HG03558 (cell line): ENCODE measurements around the gene RIPK3.
"Not testable (repeated sequence)": the region's sequence is repeated elsewhere in the genome, so short reads cannot be mapped to it uniquely, and the experiment has no call there.

Experiments used
- ATAC-seq: cut with Tn5 transposase; IDR thresholded peaks from one replicate; pipeline ENCODE4 v1.9.1; 2021; ENCODE audit warnings: moderate number of reproducible peaks; ENCODE audit not compliant: unreplicated experiment; ENCODE audit errors: extremely low read depth

RIPK3 gene

DNA sequence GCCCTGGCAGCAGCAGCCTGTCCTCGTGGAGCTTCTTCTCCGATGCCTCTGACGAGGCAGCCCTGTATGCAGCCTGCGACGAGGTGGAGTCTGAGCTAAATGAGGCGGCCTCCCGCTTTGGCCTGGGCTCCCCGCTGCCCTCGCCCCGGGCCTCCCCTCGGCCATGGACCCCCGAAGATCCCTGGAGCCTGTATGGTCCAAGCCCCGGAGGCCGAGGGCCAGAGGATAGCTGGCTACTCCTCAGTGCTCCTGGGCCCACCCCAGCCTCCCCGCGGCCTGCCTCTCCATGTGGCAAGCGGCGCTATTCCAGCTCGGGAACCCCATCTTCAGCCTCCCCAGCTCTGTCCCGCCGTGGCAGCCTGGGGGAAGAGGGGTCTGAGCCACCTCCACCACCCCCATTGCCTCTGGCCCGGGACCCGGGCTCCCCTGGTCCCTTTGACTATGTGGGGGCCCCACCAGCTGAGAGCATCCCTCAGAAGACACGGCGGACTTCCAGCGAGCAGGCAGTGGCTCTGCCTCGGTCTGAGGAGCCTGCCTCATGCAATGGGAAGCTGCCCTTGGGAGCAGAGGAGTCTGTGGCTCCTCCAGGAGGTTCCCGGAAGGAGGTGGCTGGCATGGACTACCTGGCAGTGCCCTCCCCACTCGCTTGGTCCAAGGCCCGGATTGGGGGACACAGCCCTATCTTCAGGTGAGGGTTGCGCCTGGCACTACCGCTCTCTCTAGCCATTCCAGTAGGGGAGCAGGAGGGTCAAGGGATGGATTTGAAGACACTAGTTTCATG, 30.3 kb upstream of the RIPK3 start:
- no peak for ATAC-seq

DNA sequence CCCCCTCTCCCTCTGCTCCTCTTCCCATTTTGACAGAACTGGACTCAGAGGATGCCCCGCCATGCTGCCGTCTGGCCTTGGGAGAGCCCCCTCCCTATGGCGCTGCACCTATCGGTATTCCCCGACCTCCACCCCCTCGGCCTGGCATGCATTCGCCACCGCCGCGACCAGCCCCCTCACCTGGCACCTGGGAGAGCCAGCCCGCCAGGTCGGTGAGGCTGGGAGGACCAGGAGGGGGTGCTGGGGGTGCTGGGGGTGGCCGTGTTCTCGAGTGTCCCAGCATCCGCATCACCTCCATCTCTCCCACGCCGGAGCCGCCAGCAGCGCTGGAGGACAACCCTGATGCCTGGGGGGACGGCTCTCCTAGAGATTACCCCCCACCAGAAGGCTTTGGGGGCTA, 29.7 kb upstream of the RIPK3 start:
- ATAC-seq = no peak

GRCh38 chr14:24368562-24369252, 28.9 kb upstream of the RIPK3 start:
- ATAC-seq = no peak

- ATAC-seq = no peak
Measured at GRCh38 chr14:24368212-24368561, 28.4 kb upstream of the RIPK3 start.

DNA sequence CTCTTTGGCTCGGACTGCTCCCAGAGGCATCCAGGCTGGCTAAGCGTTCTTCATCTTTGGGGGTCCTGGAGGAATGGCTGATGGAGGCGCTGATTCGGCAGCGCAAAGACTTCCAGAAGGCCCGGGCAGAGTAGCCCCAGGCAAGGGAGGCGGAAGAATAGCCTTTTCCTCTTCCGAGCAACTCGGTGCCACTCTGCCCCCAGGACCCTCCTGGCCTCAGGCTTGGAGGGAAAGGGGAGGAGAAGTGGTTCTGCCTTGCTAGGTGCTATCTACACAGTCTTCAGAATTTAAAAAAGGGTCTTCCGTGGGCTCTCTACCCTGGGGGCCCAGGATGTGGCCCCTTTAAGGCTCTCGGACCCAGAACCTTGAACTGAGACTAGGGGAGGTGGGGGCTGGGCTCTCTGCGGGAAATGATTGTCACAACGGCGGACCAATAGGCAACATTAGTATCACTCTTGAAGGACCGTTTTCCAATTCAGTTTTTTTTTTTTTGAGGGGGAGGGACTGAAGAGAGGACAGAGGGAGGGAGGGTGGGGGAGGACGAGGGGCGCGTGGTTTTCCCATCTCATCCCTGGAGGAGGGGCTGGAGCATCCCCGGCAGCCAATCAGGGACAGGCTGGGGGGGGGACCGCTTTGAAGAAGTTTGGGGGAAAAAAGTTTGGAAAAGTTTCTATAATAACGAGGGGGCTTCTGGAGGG, 27.9 kb upstream of the RIPK3 start, which contains the start of gene NFATC4:
TSS of gene NFATC4 (plus strand) at position 671 of the 698 bp plus-strand sequence. CDS start 157 bp downstream, outside the sequence.
- ATAC-seq = no peak

DNA sequence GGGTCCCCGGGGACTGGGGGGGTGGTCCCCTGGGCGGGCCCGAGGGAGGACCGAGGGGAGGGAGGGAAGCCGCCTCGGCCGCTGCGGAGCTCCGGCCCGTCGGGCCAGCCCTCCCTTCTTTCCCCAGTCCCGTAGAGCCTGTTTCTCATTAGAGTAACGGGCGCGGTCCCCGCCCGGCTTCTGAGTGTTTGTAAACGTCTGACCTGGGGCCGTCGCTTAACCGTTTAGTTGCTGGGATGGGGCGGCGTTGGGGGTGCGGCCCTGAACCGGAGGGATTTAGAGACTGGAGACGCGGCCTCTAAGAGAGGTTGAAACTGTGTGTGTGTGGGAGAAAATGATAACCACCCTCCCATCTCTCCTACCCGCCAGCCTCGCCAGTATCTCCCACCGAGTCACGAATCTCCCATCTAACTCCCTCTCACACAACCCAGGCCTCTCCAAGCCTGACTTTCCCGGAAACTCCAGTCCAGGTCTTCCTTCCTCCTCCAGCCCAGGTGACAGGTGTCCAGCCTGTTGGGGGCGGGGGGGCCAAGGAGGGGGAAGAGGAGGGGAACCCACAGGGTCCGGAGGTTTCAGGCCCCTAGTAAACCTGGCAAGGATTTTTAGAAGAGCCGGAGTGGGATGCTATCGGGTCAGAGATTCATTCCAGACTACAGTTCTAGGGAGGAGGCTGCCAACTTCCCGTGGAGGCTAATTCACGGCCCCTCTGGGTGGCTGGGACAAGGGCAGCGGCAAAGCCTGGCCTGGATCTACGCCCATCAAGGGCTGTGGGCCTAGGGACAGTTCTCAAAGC, 27.1 kb upstream of the RIPK3 start:
- no peak for ATAC-seq

DNA sequence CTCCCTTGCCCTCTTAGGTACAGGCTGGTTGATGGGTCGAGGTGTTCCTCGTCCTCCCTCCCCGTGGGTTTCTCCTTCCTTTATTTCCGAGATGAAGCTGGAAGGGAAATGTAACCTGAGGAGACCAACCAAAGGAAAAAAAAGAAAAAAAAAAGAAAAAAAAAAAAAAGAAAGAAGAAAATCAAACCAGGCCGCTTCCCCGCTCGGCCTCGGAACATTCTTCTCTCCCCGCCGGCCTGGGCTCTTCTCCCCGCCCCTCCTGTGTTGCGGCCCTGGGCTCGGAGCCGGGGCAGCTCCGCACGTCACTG, 26.6 kb upstream of the RIPK3 start:
- no peak for ATAC-seq

GRCh38 chr14:24365600-24366412, 26.0 kb upstream of the RIPK3 start:
- ATAC-seq = no peak

- no peak for ATAC-seq
Measured at GRCh38 chr14:24364841-24365240, 25.1 kb upstream of the RIPK3 start.

DNA sequence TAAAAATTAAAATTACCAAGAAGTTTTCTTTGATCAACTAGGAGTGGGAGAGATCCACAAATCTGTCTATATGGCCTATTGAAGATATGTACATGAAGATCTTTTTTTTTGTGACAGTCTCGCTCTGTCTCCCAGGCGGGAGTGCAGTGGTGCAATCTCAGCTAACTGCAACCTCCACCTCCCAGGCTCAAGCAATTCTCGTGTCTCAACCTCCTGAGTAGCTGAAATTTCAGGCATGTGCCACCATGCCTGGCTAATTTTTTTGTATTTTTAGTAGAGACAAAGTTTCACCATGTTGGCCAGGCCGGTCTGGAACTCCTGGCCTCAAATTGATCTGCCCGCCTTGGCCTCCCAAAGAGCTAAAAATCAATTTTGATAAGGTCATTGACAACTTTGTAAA, 23.6 kb upstream of the RIPK3 start:
- no peak for ATAC-seq

GRCh38 chr14:24362241-24362960, 22.6 kb upstream of the RIPK3 start:
- no peak for ATAC-seq

GRCh38 chr14:24361326-24361725, 21.5 kb upstream of the RIPK3 start:
- ATAC-seq = no peak

DNA sequence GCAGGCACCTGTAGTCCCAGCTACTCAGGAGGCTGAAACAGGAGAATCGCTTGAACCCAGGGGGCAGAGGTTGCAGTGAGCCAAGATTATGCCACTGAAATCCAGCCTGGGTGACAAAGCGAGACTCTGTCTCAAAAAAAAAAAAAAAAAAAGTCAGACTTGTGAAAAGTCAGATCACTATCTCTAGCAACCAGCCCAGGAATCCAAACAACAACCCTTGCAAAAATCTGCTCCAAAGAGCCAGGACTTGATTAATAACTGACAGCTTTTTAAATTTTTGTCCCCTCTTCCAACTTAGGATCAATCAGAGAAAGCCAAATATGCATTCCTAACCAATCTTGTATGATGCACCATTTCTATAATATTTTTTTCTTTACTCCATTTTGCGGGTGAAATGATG, 20.5 kb upstream of the RIPK3 start:
- no peak for ATAC-seq

DNA sequence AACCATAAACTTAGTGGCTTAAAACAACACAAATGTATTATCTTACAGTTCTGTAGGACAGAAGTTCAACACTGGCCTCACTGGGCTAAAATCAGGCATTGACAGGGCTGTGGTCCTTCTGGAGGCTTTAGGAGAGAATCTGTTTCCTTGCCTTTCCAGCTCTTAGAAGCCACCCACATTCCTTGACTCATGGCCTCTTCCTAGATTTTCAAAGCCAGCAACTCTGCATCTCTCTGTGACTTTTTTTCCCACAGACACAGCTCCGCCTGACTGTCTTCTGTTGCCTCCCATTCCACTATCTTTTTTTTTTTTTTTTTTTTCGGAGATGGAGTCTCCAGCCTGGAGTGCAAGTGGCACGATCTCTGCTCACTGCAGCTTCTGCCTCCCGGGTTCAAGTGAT, 16.4 kb upstream of the RIPK3 start:
- no peak for ATAC-seq

DNA sequence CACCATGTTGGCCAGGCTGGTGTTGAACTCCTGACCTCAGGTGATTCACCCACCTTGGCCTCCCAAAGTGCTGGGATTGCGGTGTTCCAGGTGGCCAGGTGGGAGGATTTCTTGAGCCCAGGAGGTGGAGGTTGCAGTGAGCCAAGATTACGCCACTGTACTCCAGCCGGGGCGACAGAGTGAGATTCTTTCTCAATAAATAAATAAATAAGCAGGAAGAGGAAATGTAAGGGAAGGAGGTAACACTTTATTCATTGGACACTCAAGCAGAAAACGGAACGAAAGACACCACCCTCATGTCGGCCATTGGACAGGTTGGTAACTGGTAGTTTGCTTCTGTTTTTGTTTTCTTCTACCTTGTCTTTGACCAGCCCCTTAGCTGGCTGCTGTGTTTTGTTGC, 15.2 kb upstream of the RIPK3 start:
- no peak for ATAC-seq

- ATAC-seq = not testable (repeated sequence)
Measured at GRCh38 chr14:24354482-24354825, 14.7 kb upstream of the RIPK3 start.

GRCh38 chr14:24353559-24354481, 14.0 kb upstream of the RIPK3 start:
- ATAC-seq = no peak

DNA sequence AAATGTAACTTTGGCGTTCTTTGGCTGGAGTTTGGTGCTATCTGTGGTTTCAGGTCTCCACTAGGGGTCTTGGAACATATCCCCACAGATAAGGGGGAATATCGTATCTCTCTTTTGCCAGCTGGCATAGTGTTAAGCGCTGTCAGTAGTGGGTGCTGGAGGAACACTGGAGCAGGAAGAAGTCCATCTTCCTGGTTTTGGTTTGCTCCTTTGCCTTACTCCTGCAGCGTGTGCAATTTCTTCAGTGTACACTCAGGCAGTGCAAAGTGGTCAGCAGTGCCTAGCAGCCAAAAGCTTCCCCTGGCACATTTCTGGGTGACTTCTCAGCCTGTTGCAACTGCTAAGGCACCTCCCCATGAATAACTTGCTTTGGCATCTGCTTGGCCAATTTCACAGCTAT, 11.7 kb upstream of the RIPK3 start:
- ATAC-seq = no peak
